ENCODE measurements around the gene ZCCHC24.
A peak's percentile ranks its signal among the peaks of the same experiment; 100 is the strongest.

ZCCHC24 gene

GRCh38 chr10:79381804-79382221, 63.6 kb downstream of the ZCCHC24 start:
- TF ChIP-seq CTCF (conservative IDR thresholded peaks at IDR 0.05; ENCODE audit: low read depth, low read length): no peak
- DNase-seq (ENCODE audit: low read depth): peak; percentile 93
- no peak overlapping the region for H3K4me3 ChIP-seq (ENCODE audit: low read depth, low read length)

GRCh38 chr10:79380946-79381721, 64.3 kb downstream of the ZCCHC24 start:
- DNase-seq (ENCODE audit: low read depth): no peak
- no peak overlapping the region for H3K4me3 ChIP-seq (ENCODE audit: low read depth, low read length)
- no peak for TF ChIP-seq CTCF (conservative IDR thresholded peaks at IDR 0.05; ENCODE audit: low read depth, low read length)

GRCh38 chr10:79380125-79380945, 65.1 kb downstream of the ZCCHC24 start:
- H3K4me3 ChIP-seq (ENCODE audit: low read depth, low read length): no peak overlapping the region
- DNase-seq (ENCODE audit: low read depth): peak; percentile 69
- no peak for TF ChIP-seq CTCF (conservative IDR thresholded peaks at IDR 0.05; ENCODE audit: low read depth, low read length)

- TF ChIP-seq CTCF (conservative IDR thresholded peaks at IDR 0.05; ENCODE audit: low read depth, low read length): no peak
- H3K4me3 ChIP-seq (ENCODE audit: low read depth, low read length): no peak overlapping the region
- no peak for DNase-seq (ENCODE audit: low read depth)
These were observed 65.8 kb downstream of the ZCCHC24 start for GRCh38 chr10:79379512-79380124.

GRCh38 chr10:79378647-79379511, 66.5 kb downstream of the ZCCHC24 start:
- H3K4me3 ChIP-seq (ENCODE audit: low read depth, low read length): no peak overlapping the region
- TF ChIP-seq CTCF (conservative IDR thresholded peaks at IDR 0.05; ENCODE audit: low read depth, low read length): no peak
- no peak for DNase-seq (ENCODE audit: low read depth)

GRCh38 chr10:79378383-79378646, 67.1 kb downstream of the ZCCHC24 start:
- TF ChIP-seq CTCF (conservative IDR thresholded peaks at IDR 0.05; ENCODE audit: low read depth, low read length): no peak
- no peak overlapping the region for H3K4me3 ChIP-seq (ENCODE audit: low read depth, low read length)

More at GRCh38 chr10:79378383-79378646, 67.1 kb downstream of the ZCCHC24 start:
- DNase-seq (ENCODE audit: low read depth): no peak

All from choroid plexus epithelial cell (primary cell).